Fibroblast of skin of left quadriceps (primary cell): Measurements from ENCODE around the gene NENF.
A peak's percentile ranks its signal among the peaks of the same experiment; 100 is the strongest.

ENCODE experiments used
- DNase-seq, 2 experiments: peaks; one replicate each; pipeline ENCODE4 v3.0.0-alpha.2; 2013; ENCODE audit warnings: low read depth in 2 of 2

Gene NENF

GRCh38 chr1:212431644-212432043 lies 1.1 kb upstream of the NENF start:
- DNase-seq: no peak

GRCh38 chr1:212432272-212432660 lies 454 bp upstream of the NENF start:
- no peak for DNase-seq

GRCh38 chr1:212433577-212434462 lies 1.1 kb downstream of the NENF start:
- DNase-seq: no peak

GRCh38 chr1:212434992-212435391 lies 2.3 kb downstream of the NENF start:
- DNase-seq: no peak

- no peak for DNase-seq
These were observed 4.6 kb downstream of the NENF start for GRCh38 chr1:212437179-212437798.

- no peak for DNase-seq
These were observed 6.1 kb downstream of the NENF start for GRCh38 chr1:212438831-212439237.

- DNase-seq: no peak
These were observed 7.7 kb downstream of the NENF start for GRCh38 chr1:212440419-212440818.

- DNase-seq: no peak
These were observed 9.7 kb downstream of the NENF start for GRCh38 chr1:212442408-212442807.

GRCh38 chr1:212446333-212446732 lies 13.6 kb downstream of the NENF start:
- DNase-seq: no peak

DNA sequence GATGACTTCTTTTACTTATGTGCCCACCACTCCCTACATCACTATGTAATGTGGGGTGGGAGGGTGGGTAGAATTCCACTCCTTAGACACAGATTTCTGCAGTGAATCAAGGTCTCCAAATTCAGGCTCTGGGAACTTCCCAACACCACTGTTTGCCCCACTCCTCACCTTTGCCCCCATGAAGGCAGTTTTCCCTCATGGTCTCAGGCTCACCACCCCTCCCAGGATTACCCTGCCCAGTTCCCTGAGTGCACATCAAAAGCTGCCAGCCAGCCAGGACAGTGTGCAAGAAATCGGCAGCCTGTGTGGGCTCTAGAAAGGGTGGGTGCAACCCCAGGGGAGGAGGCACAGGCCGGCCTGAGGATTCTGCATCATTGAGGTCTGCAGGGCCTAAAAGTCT lies 14.8 kb downstream of the NENF start:
- DNase-seq: no peak

- DNase-seq: no peak
These were observed 17.7 kb downstream of the NENF start for GRCh38 chr1:212450331-212450881.

GRCh38 chr1:212451416-212452322 lies 18.9 kb downstream of the NENF start:
- no peak for DNase-seq

GRCh38 chr1:212452323-212453155 lies 19.8 kb downstream of the NENF start:
- no peak for DNase-seq

GRCh38 chr1:212453156-212453857 lies 20.6 kb downstream of the NENF start:
- no peak for DNase-seq

DNA sequence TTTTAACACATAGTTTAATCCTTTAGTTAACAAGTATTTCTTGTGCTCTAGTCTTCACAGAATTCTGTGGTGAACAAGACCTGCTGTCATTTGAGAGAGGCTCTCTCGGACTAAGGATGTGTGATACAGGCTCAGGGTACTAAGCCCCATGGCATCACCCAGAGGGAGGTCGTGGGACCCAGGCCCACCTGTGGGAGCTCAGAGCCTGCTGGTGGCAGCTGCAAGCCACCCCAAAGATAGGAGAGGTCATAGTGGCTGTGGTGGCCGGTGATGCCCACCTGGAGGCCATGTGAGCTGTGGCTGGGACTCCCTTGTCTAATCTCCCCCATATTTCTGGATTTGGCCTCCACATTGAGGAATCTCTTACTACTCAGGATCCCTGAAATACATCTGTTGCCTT lies 22.0 kb downstream of the NENF start:
- DNase-seq: no peak

GRCh38 chr1:212455401-212455800 lies 22.7 kb downstream of the NENF start:
- no peak for DNase-seq

- peak; percentile 44 to 50 for DNase-seq
These were observed 23.2 kb downstream of the NENF start for GRCh38 chr1:212455803-212456528.

DNA sequence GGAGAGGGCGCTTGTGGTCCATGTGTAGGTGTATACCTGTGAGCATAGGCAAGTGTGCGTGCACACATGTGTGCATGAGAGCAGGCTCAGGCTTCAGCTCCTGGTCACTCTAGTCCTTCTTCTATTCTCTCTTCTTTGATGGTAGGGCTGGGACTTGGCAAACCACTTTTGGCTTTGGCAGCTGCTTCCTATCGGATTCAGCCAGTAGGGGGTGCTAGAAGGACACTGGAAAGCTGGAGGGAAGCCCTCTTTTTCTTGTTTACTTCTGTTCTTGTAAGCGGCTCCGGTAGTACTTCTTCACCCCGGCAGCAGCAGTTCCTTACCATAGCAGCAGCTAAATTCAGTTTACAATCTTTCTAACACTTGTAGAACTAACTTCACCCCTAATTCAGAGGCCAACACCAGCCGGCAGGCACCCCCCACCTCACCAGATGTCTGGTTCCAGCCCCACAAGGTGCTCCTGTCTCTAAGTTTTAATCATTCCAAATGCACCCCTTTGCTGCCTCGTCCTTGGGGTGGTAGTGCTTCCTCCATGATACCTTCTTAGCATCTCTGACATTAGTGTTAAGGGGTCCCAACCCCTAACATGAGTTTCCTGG lies 25.1 kb downstream of the NENF start:
- no peak for DNase-seq

DNA sequence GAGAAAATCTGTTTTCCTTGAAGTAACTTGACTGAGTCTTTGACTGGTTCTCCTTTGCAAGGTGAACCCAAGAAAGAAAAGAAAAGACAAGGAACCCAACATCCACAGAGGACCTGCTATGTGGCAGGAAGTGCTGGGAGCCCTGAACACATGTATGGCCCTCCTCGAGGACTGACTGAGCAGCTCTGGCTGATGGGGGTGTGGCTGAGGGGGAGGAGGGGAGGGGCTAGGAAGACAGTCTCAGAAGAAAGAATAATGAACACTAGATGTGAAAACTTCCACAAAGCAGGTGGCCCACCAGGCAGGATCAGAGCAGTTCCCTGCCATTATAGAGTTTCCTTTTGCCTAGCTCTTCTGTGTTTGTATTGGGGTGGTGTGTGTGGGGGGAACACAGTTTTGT lies 26.1 kb downstream of the NENF start:
- no peak for DNase-seq
